Effector CD4-positive, alpha-beta T cell (primary cell): ENCODE data around the gene HOXA2.

ENCODE experiments used
- DNase-seq: peaks from one replicate; pipeline ENCODE4 v3.0.0-alpha.2; 2020

HOXA2 gene

GRCh38 chr7:27124902-27125689 lies 22.6 kb upstream of the HOXA2 start:
- DNase-seq: no peak

- DNase-seq: no peak
Measured at GRCh38 chr7:27124096-27124901, 21.8 kb upstream of the HOXA2 start.

- DNase-seq: no peak
Measured at GRCh38 chr7:27123477-27124053, 21.1 kb upstream of the HOXA2 start.

DNA sequence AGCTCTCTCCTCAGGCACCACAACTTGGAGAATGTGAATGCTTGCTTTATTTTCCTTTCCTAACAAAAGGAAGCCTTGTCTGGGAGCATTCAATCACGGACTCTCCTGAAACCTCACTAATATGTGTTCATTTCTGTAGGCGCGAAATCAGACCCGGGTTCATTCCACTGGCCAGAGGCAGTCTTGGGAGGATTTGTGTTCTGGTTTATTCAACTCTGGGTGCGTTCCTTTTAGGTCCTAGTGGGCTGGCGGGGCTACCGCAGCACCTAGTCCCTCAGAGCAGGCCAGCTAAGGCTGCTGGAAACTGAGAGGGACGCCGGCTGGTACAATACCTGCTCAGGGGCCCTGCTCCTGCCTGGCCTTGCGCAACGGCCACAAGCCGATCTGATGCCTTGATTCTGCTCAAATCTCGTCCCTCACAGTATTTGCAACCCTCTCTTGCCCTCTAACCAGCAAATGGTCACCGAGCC lies 20.6 kb upstream of the HOXA2 start:
- DNase-seq: no peak

DNA sequence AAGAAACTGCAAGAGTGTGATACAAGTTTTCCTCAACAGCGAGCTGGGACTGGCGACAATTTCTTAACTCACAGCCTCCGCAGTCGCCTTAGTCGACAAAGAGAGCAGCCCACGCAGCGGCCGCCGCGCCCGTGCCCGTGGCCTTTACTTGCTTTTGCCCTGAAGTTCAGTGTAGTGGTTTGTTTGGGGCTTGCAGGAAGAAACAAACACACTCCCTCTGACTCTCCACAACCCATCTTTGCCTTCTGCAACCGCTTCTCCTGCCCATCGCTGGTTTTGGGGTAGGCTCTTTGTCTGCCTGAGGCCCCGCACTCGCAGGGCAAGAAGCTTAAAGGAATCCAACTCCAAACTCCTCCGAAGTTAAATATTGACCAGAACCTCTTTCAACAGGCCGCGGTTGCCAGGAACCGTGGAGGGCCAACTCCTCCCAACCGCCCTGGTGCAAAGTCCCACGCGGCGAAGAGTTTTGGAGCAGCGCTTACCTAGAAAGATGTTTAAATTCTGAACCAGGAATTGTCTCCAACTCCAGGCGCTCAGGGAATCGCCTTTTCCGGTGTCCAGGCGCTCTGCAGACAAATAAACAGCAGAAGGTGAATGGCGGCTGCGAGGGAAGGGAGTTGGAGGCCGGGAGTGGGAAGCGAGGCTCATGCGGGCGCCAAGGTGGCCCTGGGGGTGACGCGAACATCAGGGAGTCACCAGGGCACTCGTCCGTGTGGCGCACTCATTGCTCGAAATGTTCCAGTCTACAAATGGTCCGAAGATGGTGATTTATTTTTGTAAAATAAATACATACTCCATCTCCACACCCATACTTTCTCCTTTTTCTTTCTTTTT lies 19.8 kb upstream of the HOXA2 start:
- DNase-seq: no peak

GRCh38 chr7:27121684-27122076 lies 19.2 kb upstream of the HOXA2 start:
- DNase-seq: no peak

- no peak for DNase-seq
Measured at GRCh38 chr7:27119412-27119911, 17.0 kb upstream of the HOXA2 start.

DNA sequence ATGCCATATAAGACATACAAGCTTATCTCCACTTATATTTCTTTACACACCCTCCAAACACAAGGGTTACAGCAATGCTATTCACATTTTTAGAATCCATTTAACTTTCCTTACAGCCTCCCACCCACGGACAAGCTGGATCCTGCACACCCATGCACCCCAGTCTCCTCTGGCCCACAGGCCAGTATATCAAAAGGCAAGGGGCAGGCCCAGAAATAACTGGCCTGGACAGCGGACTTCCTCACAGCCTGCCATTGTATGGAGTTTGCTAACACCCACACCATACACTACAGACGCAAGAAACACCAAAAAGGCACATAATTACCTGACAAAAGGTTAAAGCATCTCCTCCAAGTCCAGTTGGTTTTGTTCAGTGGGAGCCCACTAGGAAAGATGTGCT lies 16.1 kb upstream of the HOXA2 start:
- DNase-seq: no peak

DNA sequence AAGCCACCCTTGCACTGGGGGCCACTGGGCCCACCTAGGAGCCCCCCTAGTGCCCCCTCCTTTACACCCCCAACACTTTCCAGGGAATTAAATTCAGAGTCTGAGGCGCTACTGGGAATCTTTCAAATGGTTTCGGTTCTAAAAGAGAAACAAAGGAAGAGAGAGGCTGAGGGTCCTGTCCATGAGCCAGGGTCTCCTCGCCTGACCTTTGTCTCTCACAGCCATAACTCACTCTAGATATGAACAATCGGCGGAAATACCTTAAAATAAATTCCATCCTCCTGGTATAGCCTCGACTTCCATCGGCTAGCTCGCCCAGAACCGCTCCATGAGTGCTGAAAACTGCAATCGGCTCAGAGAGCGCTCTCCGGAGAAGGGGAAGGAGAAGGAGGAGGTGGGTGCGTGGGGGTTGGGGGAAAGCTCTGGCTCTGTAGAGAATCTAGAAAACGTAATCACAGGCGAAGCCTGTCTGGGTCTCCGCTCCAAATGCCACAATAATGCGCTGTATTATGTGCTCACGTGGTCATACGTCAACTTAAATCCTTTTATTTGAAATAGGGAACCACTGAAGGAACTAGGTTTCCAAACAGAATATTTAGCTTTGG lies 15.5 kb upstream of the HOXA2 start:
- DNase-seq: no peak

DNA sequence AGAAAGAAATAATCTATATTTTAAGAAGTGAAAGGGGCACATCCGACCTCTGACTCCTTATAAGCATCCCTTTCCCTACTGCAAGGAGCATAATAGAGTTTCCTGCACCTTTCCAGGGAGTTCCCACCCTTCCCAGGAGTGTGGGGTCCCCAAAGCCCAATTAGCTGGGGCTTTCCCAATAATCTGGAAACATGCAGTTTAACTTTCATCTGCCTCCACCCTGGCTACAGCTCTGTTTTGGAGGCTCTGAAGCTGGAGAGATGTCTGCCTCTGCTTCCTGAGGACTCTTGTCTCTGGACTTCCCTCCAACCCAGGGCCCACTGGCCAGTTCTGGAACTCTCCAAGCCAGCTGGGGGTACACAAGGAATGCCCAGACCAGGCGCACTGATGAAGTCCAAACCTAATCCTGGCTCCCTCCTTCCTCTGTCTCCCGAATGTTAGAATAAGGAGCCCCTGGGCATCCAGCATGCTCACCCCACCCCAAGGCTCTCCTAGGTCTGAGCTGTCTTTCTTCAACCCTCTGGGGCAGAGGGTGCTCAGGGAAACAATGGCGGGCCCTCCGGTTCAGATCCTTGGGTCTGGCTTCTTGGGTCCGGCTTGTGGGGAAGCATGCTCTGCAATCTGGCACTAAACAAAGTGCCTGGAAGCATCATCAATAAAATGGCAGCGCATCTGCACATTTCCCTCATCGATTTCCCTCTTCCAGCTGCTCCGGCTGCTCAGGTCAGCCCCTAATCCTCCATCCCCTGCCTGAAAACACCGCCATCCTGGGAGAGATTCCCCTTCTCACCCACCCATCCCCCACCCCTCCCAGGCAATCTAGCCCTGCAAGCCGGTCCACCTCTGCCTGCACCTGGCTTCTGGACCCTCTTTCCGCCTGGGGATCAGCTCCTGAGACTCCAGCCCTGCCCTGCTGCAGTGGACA lies 14.7 kb upstream of the HOXA2 start:
- DNase-seq: no peak

- no peak for DNase-seq
Measured at GRCh38 chr7:27116031-27116961, 13.8 kb upstream of the HOXA2 start.

- no peak for DNase-seq
Measured at GRCh38 chr7:27115221-27116026, 12.9 kb upstream of the HOXA2 start.

- DNase-seq: no peak
Measured at GRCh38 chr7:27114881-27115220, 12.4 kb upstream of the HOXA2 start.

GRCh38 chr7:27113991-27114769 lies 11.7 kb upstream of the HOXA2 start:
- no peak for DNase-seq

- no peak for DNase-seq
Measured at GRCh38 chr7:27112955-27113949, 10.8 kb upstream of the HOXA2 start.

DNA sequence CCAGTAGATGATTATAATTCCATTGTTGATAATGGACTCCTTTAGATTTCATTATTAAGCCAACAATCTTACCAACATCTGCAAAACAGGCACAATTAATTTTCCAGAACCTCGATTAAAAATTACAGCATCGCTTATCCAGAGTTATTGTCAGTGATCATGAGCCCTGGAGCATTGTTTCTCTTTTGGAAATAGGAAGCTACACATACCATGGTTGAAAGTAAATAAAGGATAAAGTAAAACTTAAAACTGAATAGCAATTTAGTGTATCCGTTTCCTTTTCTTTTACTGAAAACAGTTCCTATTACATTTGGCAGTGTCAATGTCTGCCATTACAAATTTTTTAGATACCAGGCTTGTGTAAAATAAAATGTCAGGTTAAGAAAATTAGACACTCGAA lies 9.9 kb upstream of the HOXA2 start:
- DNase-seq: no peak

DNA sequence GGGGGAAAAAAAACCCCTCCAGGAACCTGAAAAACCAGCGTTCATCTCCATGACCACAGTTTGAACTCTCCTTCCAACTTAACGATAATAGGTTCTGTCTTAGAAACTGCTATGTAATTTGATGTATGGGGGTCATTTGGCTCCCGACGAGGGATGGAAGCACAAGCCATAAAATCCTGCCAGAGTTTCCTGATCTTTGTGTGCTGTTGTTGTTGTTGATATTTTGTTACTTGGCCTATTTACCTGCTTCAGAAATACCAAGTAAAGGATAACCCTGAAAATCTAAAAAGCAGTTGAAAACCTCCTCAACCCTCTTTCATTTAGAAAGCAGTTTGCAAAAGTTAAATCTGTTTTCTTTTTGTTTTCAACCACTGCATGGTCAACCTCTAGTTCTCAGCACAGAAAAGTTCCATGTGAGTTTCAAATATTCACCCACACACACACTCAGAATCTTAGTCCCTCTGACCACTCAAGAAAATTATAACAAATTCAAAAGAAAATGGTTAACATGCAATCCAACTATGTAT lies 9.3 kb upstream of the HOXA2 start:
- DNase-seq: no peak
